HG02623 (cell line): Measurements from ENCODE around the gene CABLES2.
"Not testable (repeated sequence)": the region's sequence is repeated elsewhere in the genome, so short reads cannot be mapped to it uniquely, and the experiment has no call there.

Source experiments
- ATAC-seq: cut with Tn5 transposase; IDR thresholded peaks from one replicate; pipeline ENCODE4 v1.9.1; 2021; ENCODE audit warnings: moderate library complexity; ENCODE audit not compliant: unreplicated experiment

Gene CABLES2

GRCh38 chr20:62390317-62391164, 16.5 kb downstream of the CABLES2 start:
- no peak for ATAC-seq

- ATAC-seq: no peak
These were observed 17.4 kb downstream of the CABLES2 start for GRCh38 chr20:62389601-62390087.

GRCh38 chr20:62388839-62389600, 18.1 kb downstream of the CABLES2 start:
- ATAC-seq: no peak

GRCh38 chr20:62387933-62388635, 19.0 kb downstream of the CABLES2 start:
- no peak for ATAC-seq

- ATAC-seq: no peak
These were observed 19.7 kb downstream of the CABLES2 start for GRCh38 chr20:62387219-62387913.

- peak; percentile 69 for ATAC-seq
These were observed 20.5 kb downstream of the CABLES2 start, which contains the start of gene RPS21 for GRCh38 chr20:62386383-62387218. RPS21 (plus strand) TSS chr20:62387103; CDS start chr20:62387339, 236 bp downstream.

GRCh38 chr20:62382306-62383198, 24.5 kb downstream of the CABLES2 start:
- ATAC-seq: peak; percentile 59

- no peak for ATAC-seq
These were observed 25.2 kb downstream of the CABLES2 start for GRCh38 chr20:62381842-62382241.

- ATAC-seq: no peak
These were observed 25.8 kb downstream of the CABLES2 start for GRCh38 chr20:62381202-62381797.

- no peak for ATAC-seq
These were observed 28.9 kb downstream of the CABLES2 start for GRCh38 chr20:62378215-62378614.

GRCh38 chr20:62377615-62378178, 29.4 kb downstream of the CABLES2 start:
- ATAC-seq: no peak

- ATAC-seq: no peak
These were observed 30.0 kb downstream of the CABLES2 start for GRCh38 chr20:62377064-62377461.

- ATAC-seq: no peak
These were observed 30.7 kb downstream of the CABLES2 start for GRCh38 chr20:62376112-62377063.

- ATAC-seq: no peak
These were observed 32.5 kb downstream of the CABLES2 start for GRCh38 chr20:62374331-62375152.

GRCh38 chr20:62373631-62374179, 33.4 kb downstream of the CABLES2 start:
- not testable (repeated sequence) for ATAC-seq
